Measurements from ENCODE around the gene PARD6G. TPM values are rescaled to one million over a fixed set of nuclear protein-coding genes. Genes with fewer than 3 reads are reported as not detected.
"Not testable (repeated sequence)": the region's sequence is repeated elsewhere in the genome, so short reads cannot be mapped to it uniquely, and the experiment has no call there.

Gene PARD6G
- total and polyA plus RNA-seq, 2 of the 8 experiments (the other 6 are each of a cell fraction or from before 2014, with no cell fraction given) = 11.3 to 17.9 TPM

- H3K4ac ChIP-seq (replicated peaks; ENCODE audit: insufficient read length, low read depth, low read length); H2BK20ac ChIP-seq (ENCODE audit: low read length); H2AFZ ChIP-seq (ENCODE audit: low read length); H3K79me1 ChIP-seq (ENCODE audit: low read depth, low read length); H4K8ac ChIP-seq (ENCODE audit: extremely low read depth, insufficient read depth, low read length); H3K14ac ChIP-seq (ENCODE audit: insufficient read length); H3K27me3 ChIP-seq (replicated peaks in 1 of 4; ENCODE audit: control insufficient read depth in 3 of 4, extremely low read depth in 1 of 4, insufficient read depth in 3 of 4, low read length in 3 of 4); POLR2A ChIA-PET (ENCODE audit: partially characterized antibody); H3K4me2 ChIP-seq (ENCODE audit: insufficient read depth in 1 of 2, low read depth in 2 of 2, low read length in 2 of 2); H3K27ac ChIP-seq (ENCODE audit: low read depth, low read length); H3K23ac ChIP-seq (ENCODE audit: insufficient read length); H3K56ac ChIP-seq (replicated peaks; ENCODE audit: insufficient read length, low read depth, low read length); H3K36me3 ChIP-seq (ENCODE audit: control insufficient read depth in 2 of 4, insufficient read depth in 4 of 4, low read length in 3 of 4); H3K4me1 ChIP-seq (replicated peaks in 1 of 4; ENCODE audit: control insufficient read depth in 3 of 4, insufficient read depth in 4 of 4, low read length in 3 of 4); H4K91ac ChIP-seq (replicated peaks; ENCODE audit: insufficient read length, low read length); H2BK15ac ChIP-seq (ENCODE audit: low read length); H2AK5ac ChIP-seq (ENCODE audit: low read depth, low read length); H2BK12ac ChIP-seq (ENCODE audit: low read depth, low read length); H3K23me2 ChIP-seq (ENCODE audit: low read depth, low read length); H4K5ac ChIP-seq (ENCODE audit: insufficient read length, low read depth, low read length); H3K4me3 ChIP-seq (ENCODE audit: extremely low read depth in 1 of 4, insufficient read depth in 2 of 4, low read depth in 3 of 4, low read length in 4 of 4); FAIRE-seq; H3K18ac ChIP-seq (ENCODE audit: extremely low read depth, low read length); H2BK120ac ChIP-seq (replicated peaks; ENCODE audit: low read depth, low read length); H2BK5ac ChIP-seq (ENCODE audit: low read depth, low read length); DNase-seq (ENCODE audit: low read depth in 1 of 2, low spot score in 2 of 2); H3K9ac ChIP-seq (replicated peaks in 1 of 4; ENCODE audit: extremely low read depth in 1 of 4, low read depth in 3 of 4, low read length in 3 of 4); H3K9me3 ChIP-seq (ENCODE audit: insufficient read depth in 2 of 2, low read depth in 1 of 2, low read length in 1 of 2); CTCF ChIA-PET (ENCODE audit: partially characterized antibody): not testable (repeated sequence)
- Histone ChIP-seq H3K79me2 (ENCODE audit: control insufficient read depth in 1 of 2, insufficient read depth in 2 of 2, low read length in 2 of 2) (peaks cover 0 to 16% of the 10 kb centered on the region in 2 experiments; a peak in 3 of 4 replicates), H4K20me1 (replicated peaks in 1 of 2; ENCODE audit: control insufficient read depth in 1 of 2, insufficient read depth in 2 of 2, low read length in 2 of 2) (peaks cover 9 to 25% of the 10 kb centered on the region in 2 experiments)
These were observed 9.8 kb downstream of the PARD6G start for GRCh38 chr18:80237519-80237918.

Data from H1 (cell line).